Measurements from ENCODE around the gene REEP1.
"Not testable (repeated sequence)": the region's sequence is repeated elsewhere in the genome, so short reads cannot be mapped to it uniquely, and the experiment has no call there.

REEP1 gene

DNA sequence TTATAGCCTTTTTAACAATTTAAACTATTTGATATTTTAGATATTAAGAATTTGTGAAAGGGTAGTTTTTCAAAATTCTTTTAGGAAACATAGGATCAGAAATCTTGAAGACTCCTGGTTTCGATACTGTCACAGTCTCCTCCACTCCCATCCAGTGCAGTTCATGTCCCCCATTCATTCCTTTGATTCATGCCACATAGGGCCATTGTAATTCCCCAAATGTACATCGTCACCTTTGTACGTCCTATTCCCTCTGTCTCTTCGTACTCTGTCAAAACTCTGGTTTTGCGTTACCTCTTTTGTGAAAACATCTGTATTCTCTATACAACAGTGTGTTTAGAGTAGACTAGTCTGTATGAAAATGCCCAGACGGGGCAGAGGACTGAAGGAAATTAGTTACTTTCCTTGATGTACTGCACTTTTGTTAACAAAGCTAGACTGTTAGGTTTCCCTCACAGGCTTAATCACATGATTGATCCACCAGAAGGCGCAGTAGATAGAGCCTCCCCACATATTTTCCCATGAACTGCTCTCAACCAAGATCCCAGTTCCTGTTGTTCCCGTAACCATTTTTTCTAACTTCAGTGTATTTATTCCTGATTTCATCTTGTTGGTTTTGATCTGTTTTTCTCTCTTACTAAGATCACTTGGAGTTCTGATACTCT is 135.6 kb downstream of the REEP1 start:
- peak; percentile 41 for DNase-seq (ENCODE audit: low read depth)
- H3K4me3 ChIP-seq (ENCODE audit: control insufficient read depth, low read depth, low read length) = no peak overlapping the region
- TF ChIP-seq CTCF (conservative IDR thresholded peaks at IDR 0.05; ENCODE audit: control insufficient read depth, insufficient read depth, low read depth, low read length) = no peak

DNA sequence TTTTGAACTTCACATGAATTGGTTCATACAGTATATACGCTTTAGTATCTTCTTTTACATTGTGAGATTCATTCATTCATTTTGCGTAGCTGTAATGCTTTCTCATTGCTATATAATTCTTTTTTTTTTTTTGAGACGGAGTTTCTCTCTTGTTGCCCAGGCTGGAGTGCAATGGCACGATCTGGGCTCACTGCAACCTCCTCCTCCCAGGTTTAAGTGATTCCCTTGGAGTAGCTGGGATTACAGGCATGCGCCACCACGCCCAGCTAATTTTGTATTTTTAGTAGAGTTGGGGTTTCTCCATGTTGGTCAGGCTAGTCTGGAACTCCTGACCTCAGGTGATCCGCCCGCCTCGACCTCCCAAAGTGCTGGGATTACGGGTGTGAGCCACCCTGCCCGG is 136.9 kb downstream of the REEP1 start:
- not testable (repeated sequence) for DNase-seq (ENCODE audit: low read depth)
- peak overlapping the region; percentile 96 for H3K4me3 ChIP-seq (ENCODE audit: control insufficient read depth, low read depth, low read length)

- peak overlapping the region; percentile 96 for H3K4me3 ChIP-seq (ENCODE audit: control insufficient read depth, low read depth, low read length)
- TF ChIP-seq CTCF (conservative IDR thresholded peaks at IDR 0.05; ENCODE audit: control insufficient read depth, insufficient read depth, low read depth, low read length) = no peak
- no peak for DNase-seq (ENCODE audit: low read depth)
Measured at GRCh38 chr2:86199834-86200177, 137.6 kb downstream of the REEP1 start.

- no peak for TF ChIP-seq CTCF (conservative IDR thresholded peaks at IDR 0.05; ENCODE audit: control insufficient read depth, insufficient read depth, low read depth, low read length)
- peak overlapping the region; percentile 87 for H3K4me3 ChIP-seq (ENCODE audit: control insufficient read depth, low read depth, low read length)
- no peak for DNase-seq (ENCODE audit: low read depth)
Measured at GRCh38 chr2:86195808-86196387, 141.5 kb downstream of the REEP1 start.

DNA sequence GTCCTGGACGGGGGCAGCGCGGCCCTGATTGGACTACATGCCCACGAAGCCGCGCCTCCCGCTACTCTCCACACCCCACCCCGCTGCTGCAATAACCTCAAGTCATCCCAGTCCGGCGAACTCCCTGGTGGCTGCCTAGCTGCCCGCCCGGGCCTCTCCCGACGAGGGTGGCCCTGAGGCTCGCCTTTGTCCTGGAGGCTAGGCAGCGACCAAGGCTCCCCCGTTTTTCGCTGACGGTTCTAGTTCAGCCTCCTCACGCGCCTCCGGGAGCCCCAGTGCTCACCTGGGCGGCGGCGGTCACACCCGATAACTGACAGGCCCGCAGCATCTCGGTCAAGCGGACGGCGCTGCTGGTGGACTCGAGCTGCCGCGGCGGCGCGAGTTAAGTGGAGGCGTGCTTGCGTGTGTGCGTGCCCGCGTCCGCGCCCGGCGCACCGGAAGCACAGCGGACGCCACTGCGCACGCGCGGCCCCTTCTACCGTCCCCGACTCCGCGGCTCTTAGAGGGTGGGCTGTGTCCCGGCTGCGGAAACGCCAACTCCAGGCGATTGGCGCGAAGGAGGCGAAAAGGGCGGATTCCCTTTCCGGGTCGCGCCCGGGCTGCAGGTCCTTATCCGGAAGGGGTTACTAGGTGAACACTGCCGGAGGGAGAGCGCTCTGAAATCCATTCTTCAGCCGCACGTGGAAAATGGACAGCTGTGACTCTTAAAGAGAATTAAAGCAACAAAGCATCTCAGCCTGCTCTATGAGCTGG is 142.2 kb downstream of the REEP1 start, which contains the start of gene IMMT:
IMMT (minus strand) TSS at position 408 of the 753 bp plus-strand sequence; CDS start at position 328, 80 bp downstream.
- peak within 1 kb of the TSS; percentile 87 for H3K4me3 ChIP-seq (ENCODE audit: control insufficient read depth, low read depth, low read length)

DNA sequence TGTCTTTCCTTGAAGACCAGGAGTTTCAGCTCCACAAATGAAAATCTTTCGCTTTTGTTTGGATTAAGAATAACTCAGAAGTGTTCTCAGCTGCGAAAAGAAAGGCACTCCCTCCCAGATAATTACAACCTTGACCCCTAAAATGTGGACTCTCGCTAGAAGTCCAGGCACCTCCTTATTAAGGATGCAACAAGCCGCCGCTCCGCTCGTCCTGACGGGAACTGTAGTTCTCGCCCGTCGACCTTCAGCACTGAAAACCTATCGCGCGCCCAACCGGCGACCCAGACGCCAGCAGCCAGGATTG is 142.7 kb downstream of the REEP1 start:
- H3K4me3 ChIP-seq (ENCODE audit: control insufficient read depth, low read depth, low read length) = peak overlapping the region; percentile 87
- DNase-seq (ENCODE audit: low read depth) = no peak
- TF ChIP-seq CTCF (conservative IDR thresholded peaks at IDR 0.05; ENCODE audit: control insufficient read depth, insufficient read depth, low read depth, low read length) = no peak

More for the DNA sequence above, 142.2 kb downstream of the REEP1 start, which contains the start of gene IMMT:
- peak; percentile 95 for DNase-seq (ENCODE audit: low read depth)
- no peak for TF ChIP-seq CTCF (conservative IDR thresholded peaks at IDR 0.05; ENCODE audit: control insufficient read depth, insufficient read depth, low read depth, low read length)

- no peak for TF ChIP-seq CTCF (conservative IDR thresholded peaks at IDR 0.05; ENCODE audit: control insufficient read depth, insufficient read depth, low read depth, low read length)
- H3K4me3 ChIP-seq (ENCODE audit: control insufficient read depth, low read depth, low read length) = peak overlapping the region; percentile 87
- no peak for DNase-seq (ENCODE audit: low read depth)
Measured at GRCh38 chr2:86193901-86194567, 143.4 kb downstream of the REEP1 start.
